ENCODE results near the gene CCDC85C. TPM values are rescaled to one million over a fixed set of nuclear protein-coding genes. Genes with fewer than 3 reads are reported as not detected.

CCDC85C gene
- total and polyA plus RNA-seq, 2 of the 4 experiments (the other 2 are of a cell fraction), result 16.0 to 19.0 TPM

GRCh38 chr14:99452968-99453367 is 151.0 kb downstream of the CCDC85C start:
- Histone ChIP-seq H4K20me1 (ENCODE audit: insufficient read depth, low read length) (no peaks in the 10 kb centered on the region; the same call in 1 of the 2 replicates), H2BK20ac (ENCODE audit: low read depth, low read length) (no peak overlapping the region), H3K56ac (ENCODE audit: extremely low read depth, insufficient read depth, low read length) (no peak overlapping the region), H2BK5ac (ENCODE audit: low read depth, low read length, poor library complexity, severe bottlenecking) (no peak overlapping the region), H4K91ac (ENCODE audit: insufficient read depth, low read depth, low read length) (no peak overlapping the region), H3K23ac (ENCODE audit: low read depth, low read length) (no peak overlapping the region), H3K9me3 (ENCODE audit: control insufficient read depth, insufficient read depth, low read length) (no peaks in the 10 kb centered on the region), H3K27me3 (ENCODE audit: control insufficient read depth, insufficient read depth, low read length) (no peaks in the 10 kb centered on the region), H3K27ac (ENCODE audit: insufficient read depth, low read length) (no peak overlapping the region), H3K4ac (ENCODE audit: low read depth, low read length) (no peak overlapping the region), H3K18ac (ENCODE audit: low read depth, low read length) (no peak overlapping the region), H4K8ac (ENCODE audit: low read depth in 2 of 2, low read length in 2 of 2) (no peak overlapping the region), H2BK15ac (ENCODE audit: low read depth, low read length) (no peak overlapping the region), H4K5ac (ENCODE audit: low read depth, low read length) (no peak overlapping the region), H3K36me3 (ENCODE audit: control insufficient read depth, insufficient read depth, low read length) (peaks cover 17% of the 10 kb centered on the region), H3K4me3 (ENCODE audit: insufficient read depth, low read depth, low read length) (no peak overlapping the region), H2AFZ (replicated peaks; ENCODE audit: low read length, poor library complexity) (no peak overlapping the region), H2AK5ac (ENCODE audit: low read depth, low read length) (no peak overlapping the region), H3K9me1 (ENCODE audit: insufficient read depth, low read length) (peaks cover 6% of the 10 kb centered on the region), H2AK9ac (replicated peaks; ENCODE audit: low read depth, low read length, poor library complexity) (no peak overlapping the region), H3K9ac (ENCODE audit: low read depth, low read length) (no peak overlapping the region), H3K4me1 (ENCODE audit: control insufficient read depth, insufficient read depth, low read length) (peaks cover 8% of the 10 kb centered on the region; the same call in 1 of the 2 replicates), H3K79me1 (ENCODE audit: low read depth in 1 of 2, low read length in 2 of 2) (peaks cover 11 to 22% of the 10 kb centered on the region in 2 experiments), H3K4me2 (ENCODE audit: low read depth, low read length) (no peak overlapping the region), H2BK120ac (ENCODE audit: low read depth, low read length) (no peak overlapping the region), H3K14ac (replicated peaks; ENCODE audit: low read depth, low read length) (no peak overlapping the region)
- TF ChIP-seq CTCF (conservative IDR thresholded peaks at IDR 0.05; ENCODE audit: low read depth, low read length), result no peak
- no peak for TF ChIP-seq BHLHE40 (IDR thresholded peaks at IDR 0.05; ENCODE audit: low read depth, low read length)
- no peak for TF ChIP-seq MAFK (IDR thresholded peaks at IDR 0.05; ENCODE audit: low read depth, low read length)
- no peak for TF ChIP-seq POLR2A (IDR thresholded peaks at IDR 0.05; ENCODE audit: low read depth, low read length)
- TF ChIP-seq RFX5 (IDR thresholded peaks at IDR 0.05; ENCODE audit: low read depth, low read length), result no peak
- no peak for TF ChIP-seq RCOR1 (IDR thresholded peaks at IDR 0.05; ENCODE audit: insufficient replicate concordance, low read length)
- no peak for TF ChIP-seq ELK1 (IDR thresholded peaks at IDR 0.05; ENCODE audit: borderline replicate concordance, low read depth, low read length)
- TF ChIP-seq SMC3 (IDR thresholded peaks at IDR 0.05; ENCODE audit: low read depth, low read length), result no peak
- no peak for TF ChIP-seq MAZ (IDR thresholded peaks at IDR 0.05; ENCODE audit: borderline replicate concordance, low read depth, low read length)
- TF ChIP-seq CHD1 (IDR thresholded peaks at IDR 0.05; ENCODE audit: low read depth, low read length), result no peak
- no peak for TF ChIP-seq NFE2L2 (IDR thresholded peaks at IDR 0.05; ENCODE audit: low read depth, low read length)
- no peak for TF ChIP-seq MXI1 (IDR thresholded peaks at IDR 0.05; ENCODE audit: borderline replicate concordance, low read depth, low read length)
- TF ChIP-seq USF2 (IDR thresholded peaks at IDR 0.05; ENCODE audit: low read depth, low read length), result no peak
- no peak for TF ChIP-seq CEBPB (IDR thresholded peaks at IDR 0.05; ENCODE audit: low read depth, low read length)
- no peak for TF ChIP-seq FOS (IDR thresholded peaks at IDR 0.05; ENCODE audit: low read depth, low read length)
- no peak for TF ChIP-seq RAD21 (IDR thresholded peaks at IDR 0.05; ENCODE audit: low read length)
- dilution Hi-C loops (cut with HindIII; ENCODE audit: low sequenced_read_pairs, unreplicated experiment) (no loop called here), intact Hi-C loops (cut with micrococcal nuclease) (no loop called here), in situ Hi-C loops (cut with MboI; ENCODE audit: low sequenced_read_pairs) (no loop called here)
- no peak for DNase-seq
- ATAC-seq (ENCODE audit: low read depth), result peak; percentile 36; the same call in 1 of the 2 replicates
- ChIA-PET CTCF (interaction anchor here (0.7 kb wide), 1 partner anchor 23 kb away, joined by 4 read pairs; no protein-coding TSS in a partner anchor), POLR2A (ENCODE audit: unreplicated experiment) (no interaction called here)
- WGBS, 2 experiments (ENCODE audit: extremely low coverage in 2 of 2, insufficient read length in 1 of 2), result no CpG with 5 or more reads among the region's 4 CpGs
- no TSS peak for BruUV-seq (replicated peaks)
